Measurements from ENCODE around the gene RADIL.
A peak's percentile ranks its signal among the peaks of the same experiment; 100 is the strongest.
"Not testable (repeated sequence)": the region's sequence is repeated elsewhere in the genome, so short reads cannot be mapped to it uniquely, and the experiment has no call there.

The RADIL gene, protein sequence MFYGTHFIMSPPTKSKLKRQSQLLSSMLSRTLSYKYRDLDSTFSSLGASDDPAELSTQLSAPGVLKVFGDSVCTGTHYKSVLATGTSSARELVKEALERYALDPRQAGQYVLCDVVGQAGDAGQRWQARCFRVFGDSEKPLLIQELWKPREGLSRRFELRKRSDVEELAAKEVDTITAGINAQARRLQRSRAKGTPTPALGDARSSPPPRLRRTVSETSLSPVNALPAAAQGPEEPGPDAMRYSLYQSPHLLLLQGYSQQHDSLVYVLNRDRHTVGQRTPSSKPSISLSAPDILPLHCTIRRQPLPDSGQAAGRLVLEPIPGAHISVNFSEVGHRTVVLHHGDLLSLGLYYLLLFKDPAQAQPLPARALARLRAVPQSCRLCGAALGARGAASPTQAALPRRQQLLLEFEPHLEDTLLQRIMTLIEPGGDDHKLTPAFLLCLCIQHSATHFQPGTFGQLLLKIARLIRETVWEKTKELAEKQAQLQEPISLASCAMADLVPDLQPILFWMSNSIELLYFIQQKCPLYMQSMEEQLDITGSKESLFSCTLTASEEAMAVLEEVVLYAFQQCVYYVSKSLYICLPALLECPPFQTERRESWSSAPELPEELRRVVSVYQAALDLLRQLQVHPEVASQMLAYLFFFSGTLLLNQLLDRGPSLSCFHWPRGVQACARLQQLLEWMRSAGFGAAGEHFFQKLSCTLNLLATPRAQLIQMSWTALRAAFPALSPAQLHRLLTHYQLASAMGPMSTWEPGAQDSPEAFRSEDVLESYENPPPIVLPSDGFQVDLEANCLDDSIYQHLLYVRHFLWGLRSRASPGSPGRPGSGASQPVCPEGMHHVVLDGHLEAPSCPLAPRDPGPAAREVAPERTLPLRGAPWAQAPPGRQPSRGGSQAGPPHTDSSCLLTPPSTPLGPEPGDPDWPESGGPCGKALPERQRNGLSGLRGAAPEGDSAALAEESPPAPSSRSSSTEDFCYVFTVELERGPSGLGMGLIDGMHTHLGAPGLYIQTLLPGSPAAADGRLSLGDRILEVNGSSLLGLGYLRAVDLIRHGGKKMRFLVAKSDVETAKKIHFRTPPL

DNA sequence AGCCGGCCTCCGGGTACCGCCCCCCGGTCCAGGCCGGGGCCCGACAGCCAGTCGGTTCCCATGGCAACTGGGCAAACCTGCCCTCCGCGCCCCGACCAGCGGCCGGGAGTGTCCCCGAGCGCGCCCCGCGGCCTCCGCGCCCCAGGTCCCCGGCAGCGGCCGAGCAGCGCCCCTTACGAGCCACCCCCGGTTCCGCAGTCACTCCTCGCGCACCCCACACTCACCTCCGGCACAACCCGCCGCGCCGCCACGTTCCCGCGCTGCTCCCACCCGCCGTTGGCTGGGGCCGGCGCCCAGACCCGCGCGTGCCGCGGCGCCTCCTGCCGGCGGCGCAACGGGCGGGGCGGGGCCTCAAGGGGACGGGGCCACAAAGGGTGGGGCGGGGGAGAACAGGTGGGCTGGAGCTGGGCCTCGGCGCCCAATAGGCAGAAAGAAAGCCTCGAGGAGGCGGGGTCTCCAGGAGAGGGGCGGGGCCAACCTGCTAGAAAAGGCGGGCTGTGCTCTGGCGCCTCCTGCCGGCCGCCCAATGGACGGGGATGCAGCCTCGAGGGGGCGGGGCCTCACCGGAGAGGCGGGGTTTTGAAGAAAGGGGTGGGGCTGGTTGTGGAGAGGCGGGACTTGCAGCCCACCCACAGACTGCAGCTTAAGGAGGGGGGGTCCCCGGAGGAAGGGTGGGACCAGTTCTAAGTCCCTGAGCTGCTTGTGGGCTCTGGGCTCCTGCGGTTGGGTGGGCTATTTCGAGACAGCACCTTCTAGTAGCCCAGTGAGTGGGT is at the start of gene RADIL:
Gene RADIL (minus strand): TSS at position 345 of the 773 bp plus-strand sequence. CDS start 5,577 bp downstream, outside the sequence.
- peak; percentile 77 for DNase-seq (ENCODE audit: low spot score)

DNA sequence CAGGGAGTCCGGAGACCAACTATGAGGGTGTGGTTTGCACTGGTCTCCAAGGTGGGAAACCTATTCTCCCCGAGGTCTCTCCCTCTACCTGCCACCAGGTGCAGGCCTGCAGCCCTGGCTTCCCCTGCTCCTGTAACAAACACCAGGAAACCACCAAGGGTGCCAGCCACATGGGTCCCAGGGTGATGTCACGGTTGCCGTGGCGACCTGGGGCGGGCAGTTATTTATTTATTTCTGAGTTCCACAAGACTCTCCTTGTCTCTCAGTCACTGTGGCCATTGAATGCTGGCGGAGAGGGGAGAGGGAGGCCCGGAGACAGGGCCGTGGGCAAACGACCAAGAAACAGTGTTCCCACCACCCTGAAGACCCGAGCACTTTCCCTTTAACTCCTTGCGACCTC is 48.4 kb upstream of the RADIL start:
- no peak for DNase-seq (ENCODE audit: low spot score)

DNA sequence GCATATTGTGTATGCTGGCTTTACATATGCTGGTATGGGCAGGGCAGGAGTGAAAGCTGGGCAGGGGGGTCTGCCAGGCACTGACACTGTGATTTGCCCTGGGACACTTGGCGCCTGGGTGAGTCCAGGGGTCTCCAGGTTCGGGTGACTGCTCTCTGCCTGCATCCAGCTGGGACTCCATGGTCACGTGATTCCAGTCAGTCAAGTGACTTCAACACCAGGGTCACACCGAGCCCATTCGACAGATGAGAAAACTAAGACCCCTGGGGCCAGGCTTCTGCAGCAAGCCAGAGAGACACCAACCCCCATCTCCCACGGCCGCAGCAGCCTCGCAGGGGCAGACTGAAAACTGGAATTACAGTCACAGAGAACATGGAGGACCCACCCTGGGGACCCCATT is 45.5 kb upstream of the RADIL start:
- no peak for DNase-seq (ENCODE audit: low spot score)

DNA sequence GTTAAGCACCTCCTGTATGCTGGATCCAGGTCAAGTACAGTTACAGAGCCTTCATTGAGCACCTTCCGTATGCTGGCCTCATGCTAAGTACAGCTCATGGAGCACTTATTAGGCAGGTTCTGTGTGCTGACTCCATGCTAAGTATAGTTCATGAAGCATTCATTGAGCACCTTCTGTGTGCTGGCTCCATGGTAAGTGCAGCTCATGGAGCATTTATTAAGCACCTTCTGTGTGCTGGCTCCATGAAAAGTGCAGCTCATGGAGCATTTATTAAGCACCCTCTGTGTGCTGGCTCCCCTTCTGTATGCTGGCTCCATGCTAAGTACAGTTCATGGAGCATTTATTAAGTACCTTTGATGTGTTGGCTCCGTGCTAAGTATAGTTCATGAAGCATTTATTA is 44.9 kb upstream of the RADIL start:
- DNase-seq (ENCODE audit: low spot score): no peak

DNA sequence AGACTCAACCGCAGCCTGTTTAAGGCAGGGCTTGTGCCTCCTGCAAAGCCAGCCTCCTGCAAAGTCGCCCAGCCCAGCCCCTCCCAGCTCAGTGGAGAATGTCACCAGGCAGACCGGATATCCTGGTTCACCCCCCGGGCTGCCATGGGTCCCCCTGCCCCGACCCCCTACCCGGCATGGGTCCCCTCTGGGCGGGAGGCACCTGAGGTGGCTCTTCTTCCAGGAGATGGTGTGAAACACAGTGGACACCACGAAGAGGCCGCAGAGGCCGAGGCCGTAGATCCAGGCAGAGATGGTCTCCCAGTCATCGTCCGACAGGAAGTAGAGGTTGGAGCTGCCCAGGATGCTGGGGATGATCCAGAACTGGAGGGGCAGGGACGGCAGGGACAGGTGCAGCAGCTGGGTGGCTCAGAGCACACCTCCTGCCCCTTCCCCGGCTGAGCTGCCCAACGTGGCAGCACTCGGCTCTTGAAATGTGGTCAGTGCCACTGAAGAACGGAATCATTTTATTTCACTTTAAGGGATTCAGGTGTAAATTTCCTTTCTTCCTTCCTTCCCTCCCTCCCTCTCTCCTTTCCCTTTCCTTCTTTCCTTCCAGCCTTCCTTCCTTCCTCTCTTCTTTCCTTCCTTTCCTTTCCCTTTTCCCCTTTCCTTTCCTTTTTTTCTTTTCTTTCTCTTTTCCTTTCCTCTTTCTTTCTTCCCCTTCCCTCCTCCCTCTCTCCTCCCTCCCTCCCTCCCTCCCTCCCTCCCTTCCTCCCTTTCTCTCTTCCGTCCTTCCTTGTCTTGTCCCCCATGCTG is 36.7 kb upstream of the RADIL start:
- DNase-seq (ENCODE audit: low spot score): no peak

DNA sequence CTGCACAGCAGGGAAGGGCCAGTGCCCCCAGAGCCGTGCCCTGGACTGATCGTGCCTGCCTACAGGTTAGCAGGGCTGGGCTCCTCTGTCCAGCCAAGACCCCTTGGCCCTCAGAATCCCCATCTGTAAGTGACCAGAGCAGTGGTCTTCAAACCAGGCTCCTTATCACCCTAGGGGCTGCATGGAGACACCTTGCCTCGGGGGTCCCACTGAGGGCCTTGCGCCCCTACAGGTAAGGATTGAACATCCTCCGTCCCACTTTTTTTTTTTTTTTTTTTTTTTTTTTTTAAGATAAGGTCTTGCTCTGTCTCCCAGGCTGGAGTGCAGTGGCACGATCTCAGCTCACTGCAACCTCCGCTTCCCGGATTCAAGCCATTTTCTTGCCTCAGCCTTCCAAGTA is 32.6 kb upstream of the RADIL start:
- no peak for DNase-seq (ENCODE audit: low spot score)

DNA sequence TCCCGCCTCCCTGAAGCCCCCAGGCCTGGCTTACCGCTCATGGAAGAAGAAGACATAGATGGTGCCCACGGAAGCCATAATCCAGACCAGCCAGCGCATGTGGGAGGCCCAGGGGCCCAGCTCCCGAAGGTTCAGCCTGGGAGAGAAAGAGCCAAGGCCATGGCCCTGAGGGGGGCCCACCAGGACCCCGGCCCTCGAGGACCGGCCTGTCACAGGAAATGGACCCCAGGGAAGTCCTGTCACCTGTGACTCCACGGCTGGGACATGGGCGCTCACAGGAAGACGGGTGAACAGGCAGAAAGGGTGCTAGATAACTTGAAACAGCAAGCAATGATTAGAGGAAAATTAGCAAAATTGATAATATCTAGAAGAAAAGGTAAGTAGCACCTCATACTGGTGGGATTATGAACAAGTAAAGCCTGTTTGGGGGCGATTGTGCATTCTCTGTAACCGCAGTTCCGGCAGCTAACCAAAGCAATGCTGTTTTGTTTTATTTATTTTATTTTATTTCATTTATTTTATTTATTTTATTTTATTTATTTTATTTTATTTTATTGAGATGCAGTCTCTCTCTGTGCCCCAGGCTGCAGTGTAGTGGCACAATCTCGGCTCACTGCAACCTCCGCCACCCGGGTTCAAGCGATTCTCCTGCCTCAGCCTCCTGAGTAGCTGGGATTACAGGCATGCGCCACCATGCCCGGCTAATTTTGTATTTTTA is 27.8 kb upstream of the RADIL start:
- DNase-seq (ENCODE audit: low spot score): no peak

DNA sequence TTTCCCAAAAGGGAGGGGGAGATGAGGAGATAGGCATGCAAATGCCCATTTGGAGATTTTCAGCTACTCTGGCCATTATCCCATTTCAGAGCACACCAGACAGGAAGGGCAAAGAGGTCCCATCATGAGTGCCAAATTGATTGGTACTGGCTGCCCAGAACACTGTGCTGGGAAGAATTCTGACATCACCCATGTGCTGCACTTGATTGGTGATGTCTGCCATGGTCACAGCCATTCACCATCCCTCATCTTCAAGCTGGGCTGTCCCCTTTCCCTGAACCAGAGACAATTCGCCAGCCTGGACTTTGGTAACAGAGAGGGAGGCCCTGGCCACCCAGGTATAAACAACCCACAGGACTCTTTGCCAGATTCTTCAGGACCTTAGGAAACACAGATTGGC is 23.2 kb upstream of the RADIL start:
- no peak for DNase-seq (ENCODE audit: low spot score)

DNA sequence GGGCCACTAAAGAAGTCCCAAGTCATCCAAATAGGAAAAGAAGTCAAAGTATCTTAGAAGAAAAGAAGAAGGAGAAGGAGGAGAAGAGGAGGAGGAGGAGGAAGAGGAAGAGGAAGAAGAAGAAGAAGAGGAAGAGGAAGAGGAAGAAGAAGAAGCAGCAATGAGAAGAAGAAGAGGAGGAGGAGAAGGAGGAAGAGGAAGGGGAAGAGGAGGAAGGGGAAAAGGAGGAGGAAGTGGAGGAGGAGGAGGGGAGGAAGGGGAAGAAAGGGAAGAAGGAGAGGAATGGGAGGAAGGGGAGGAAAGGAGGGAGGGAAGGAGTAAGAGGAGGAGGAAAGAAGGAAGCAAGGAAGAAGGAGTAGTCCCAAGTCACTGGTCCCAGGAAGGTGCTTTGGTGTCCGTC is 21.7 kb upstream of the RADIL start:
- DNase-seq (ENCODE audit: low spot score): no peak

DNA sequence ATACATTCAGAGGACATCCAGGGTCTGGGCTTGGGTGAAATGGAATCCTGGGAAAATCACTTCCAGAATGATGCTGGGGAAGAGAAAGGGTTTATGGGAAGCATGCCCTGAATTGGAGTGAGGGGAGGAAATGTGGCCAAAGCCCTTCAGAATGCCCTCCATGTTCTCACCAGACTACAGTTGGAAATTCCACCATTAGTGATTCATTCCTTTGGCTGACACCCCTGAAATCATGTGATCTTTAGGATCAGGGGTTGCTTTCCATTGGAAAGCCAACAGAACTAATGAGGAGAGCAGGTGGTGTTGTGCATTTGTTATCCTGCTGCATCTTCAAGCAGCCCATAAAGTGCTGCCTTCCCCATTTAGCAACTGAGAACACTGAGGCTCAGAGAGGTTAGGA is 20.8 kb upstream of the RADIL start:
- DNase-seq (ENCODE audit: low spot score): no peak

DNA sequence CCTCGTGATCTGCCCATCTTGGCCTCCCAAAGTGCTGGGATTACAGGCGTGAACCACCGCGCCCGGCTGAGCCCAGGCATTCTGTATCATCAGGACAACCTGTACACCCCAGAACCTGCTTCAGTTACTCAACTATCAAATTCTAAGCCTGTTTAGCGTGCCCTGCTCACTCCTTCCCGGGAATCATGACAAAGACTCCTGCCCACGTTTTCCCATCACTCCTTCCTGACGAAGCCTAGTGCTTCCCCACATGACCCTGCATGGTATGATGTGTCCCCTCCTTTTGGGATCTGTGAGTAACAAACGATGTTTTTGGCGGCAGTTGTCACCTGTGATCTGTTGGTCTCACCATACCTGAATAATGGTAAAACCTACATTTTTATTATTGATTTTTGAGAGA is 12.2 kb upstream of the RADIL start:
- no peak for DNase-seq (ENCODE audit: low spot score)

DNA sequence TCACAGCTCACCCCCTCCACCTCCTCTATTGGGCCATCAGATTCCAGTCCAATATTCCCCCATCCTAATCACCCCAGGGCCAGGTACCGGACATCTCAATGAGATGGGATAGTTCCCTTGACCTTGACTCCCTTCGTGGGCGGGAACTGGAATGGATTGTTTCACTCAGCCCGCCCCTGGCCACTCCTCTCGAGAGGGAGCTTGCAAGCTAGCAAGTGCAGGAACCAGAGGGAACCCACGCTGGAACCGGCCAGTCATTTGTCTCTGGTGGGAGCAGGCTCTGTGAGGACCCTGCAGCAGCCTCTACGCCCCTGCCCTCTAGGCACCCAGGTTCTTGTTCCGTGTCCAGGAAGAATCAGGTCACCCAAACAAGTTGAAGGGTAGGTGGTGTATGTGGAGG is 11.0 kb upstream of the RADIL start:
- no peak for DNase-seq (ENCODE audit: low spot score)

DNA sequence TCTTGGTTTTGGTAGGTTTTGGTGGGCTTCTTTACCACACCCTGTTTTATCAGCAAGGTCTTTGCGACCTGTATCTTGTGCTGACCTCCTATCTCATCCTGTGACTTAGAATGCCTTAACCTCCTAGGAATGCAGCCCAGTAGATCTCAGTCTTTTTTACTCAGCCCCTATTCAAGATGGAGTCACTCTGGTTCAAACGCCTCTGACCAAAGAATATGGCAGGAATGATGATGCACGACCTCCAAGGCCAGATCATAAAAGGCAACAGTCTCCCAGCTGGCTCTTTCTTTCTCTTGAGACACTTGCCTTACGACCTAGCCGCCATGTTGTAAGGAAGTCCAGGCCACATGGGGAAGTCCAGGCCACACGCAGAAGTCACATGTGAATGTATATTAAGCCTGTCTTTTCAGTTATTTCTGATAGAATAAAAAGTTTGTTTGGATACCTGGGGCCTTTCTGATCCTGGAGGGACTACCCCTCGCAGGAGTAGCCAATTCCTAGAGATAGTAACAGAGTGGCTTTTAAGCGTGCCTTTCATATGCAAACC is 10.5 kb upstream of the RADIL start:
- no peak for DNase-seq (ENCODE audit: low spot score)

DNA sequence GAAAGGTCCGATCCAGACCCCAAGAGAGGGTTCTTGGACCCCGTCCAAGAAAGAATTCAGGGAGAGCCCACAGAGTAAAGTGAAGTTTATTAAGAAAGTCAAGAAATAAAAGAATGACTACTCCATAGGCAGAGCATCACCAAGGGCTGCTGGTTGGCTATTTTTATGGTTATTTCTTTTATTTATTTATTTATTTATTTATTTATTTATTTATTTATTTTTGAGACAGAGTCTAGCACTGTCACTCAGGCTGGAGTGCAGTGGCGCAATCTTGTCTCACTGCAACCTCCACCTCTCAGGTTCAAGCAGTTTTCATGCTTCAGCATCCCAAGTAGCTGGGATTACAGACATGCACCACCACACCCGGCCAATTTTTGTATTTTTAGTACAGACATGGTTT is 9.7 kb upstream of the RADIL start:
- DNase-seq (ENCODE audit: low spot score): not testable (repeated sequence)

DNA sequence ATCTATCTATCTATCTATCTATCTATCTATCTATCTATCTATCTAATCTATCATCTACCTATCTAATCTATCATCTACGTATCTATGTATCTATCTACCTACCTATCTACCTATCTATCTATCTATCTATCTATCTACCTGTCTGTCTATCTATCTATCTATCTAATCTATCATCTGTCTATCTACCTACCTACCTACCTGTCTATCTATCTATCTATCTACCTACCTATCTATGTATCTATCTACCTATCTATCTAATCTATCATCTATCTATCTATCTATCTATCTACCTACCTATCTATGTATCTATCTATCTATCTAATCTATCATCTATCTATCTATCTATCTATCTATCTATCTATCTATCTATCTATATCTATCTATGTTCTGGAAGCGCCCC is 8.0 kb upstream of the RADIL start:
- not testable (repeated sequence) for DNase-seq (ENCODE audit: low spot score)

DNA sequence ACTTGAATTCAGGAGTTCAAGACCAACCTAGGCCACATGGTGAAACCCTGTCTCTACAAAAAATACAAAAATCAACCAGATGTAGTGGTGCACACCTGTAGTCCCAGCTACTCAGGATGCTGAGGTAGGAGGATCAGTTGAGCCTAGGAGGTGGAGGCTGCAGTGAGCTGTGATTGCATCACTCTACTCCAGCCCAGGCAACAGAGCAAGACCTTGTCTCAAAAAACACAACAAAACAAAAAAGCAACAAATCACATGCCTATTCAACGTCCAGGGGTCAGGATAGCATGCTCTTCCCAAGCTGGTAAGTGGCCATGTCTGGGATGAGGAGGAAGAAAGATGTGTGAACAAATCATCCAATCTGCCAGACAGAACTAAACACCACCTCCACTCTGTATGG is 6.2 kb upstream of the RADIL start:
- DNase-seq (ENCODE audit: low spot score): no peak

DNA sequence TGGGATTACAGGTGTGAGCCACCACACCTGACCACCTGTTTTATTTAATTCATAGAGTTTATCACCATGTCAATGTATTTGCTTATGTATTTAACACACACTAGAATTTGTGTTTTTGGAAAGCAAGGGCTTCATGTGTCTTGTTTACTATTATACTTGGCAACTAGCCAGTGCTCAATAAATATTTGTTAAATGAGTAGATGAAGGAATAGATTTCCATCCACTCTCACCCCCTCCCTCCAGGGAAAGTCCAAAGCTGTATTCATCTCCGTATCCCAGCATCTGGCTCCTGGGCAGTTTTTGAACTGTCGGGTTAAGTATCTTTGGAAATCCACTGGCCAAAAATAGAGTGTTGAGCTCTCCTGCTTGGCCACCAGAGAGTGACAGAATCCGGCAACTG is 4.6 kb upstream of the RADIL start:
- no peak for DNase-seq (ENCODE audit: low spot score)

DNA sequence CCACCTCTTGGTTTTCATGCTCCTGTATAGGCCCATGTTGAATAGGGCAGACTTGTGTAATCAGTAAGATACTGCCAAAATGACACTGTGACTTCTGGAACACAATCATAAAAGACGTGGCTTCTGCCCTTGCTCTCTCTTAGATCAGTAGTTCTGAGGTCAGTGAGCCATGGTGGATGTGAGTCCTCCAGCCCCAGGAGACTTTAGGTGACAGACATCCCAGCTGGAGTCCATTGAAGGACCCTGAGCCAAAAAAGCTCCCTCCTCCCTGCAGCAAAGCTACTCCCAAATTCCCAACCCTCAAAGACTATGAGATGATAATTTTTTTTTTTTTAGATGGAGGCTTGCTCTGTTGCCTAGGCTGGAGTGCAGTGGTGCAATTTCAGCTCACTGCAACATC is 3.2 kb upstream of the RADIL start:
- DNase-seq (ENCODE audit: low spot score): no peak

DNA sequence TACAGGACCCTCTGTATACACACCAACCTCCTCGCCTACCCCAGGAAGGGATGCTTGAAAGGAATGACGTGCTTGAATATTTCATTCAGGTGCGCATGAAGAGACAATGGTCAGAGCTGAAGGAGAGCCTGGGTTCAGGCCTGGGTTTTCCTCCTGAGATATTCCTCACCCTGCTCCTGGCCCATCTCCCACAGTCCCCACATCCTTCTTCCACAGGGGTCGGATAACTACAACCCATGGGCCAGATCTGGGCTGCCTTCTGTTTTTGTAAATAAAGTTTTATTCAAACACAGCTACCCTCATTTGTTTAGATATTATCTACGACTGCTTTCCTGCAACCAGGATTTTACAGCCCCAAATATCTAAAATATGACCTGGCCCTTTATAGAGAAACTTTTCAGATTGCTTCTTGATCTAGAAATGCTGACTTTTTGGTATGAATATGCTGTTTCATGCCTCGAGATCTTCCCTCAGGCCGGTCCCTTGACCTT is 1.8 kb upstream of the RADIL start:
- DNase-seq (ENCODE audit: low spot score): no peak

DNA sequence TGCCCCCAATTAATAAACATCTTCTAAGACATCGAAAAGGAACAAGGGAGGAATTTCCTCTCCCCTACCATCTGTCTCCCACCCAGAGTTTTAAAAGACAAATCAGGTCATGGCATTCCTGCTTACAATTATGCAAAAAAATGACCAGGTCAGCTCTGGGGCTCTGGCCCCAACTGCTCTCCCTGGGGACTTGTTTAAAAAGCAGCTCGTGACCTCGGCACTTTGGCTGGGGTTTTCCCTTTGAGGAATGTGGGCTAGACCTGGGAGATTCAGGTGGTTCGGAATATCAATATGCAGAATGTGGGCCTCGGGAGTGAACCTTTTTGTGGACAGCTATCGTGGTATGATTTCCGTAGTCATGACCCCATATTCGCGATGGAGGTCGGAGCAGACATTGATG is 648 bp upstream of the RADIL start:
- no peak for DNase-seq (ENCODE audit: low spot score)

Measured in CD4-positive, alpha-beta T cell treated with Interleukin-6 at 100 ng/mL for 8 hours (primary cell).